Caco-2 (cell line): ENCODE data around the gene FNBP1. TPM values are rescaled to one million over a fixed set of nuclear protein-coding genes. Genes with fewer than 3 reads are reported as not detected.
"Not testable (repeated sequence)": the region's sequence is repeated elsewhere in the genome, so short reads cannot be mapped to it uniquely, and the experiment has no call there.

Experiments used
- BruUV-seq: library from RNA; stranded (reverse); fragments of 400-500 nt; replicated peaks from 2 replicates; lab custom pipeline; 2021; lab: Mats Ljungman, UMichigan
- CTCF ChIA-PET: fragments of 300-600 bp; sonication (Branson Sonifier 250); formaldehyde crosslinking; loops from one replicate; lab custom pipeline; 2022; ENCODE audit warnings: antibody characterized with exemption; lab: Charles Lee
- POLR2A ChIA-PET: fragments of 300-600 bp; sonication (Branson Sonifier 250); formaldehyde crosslinking; loops from one replicate; lab custom pipeline; 2022; ENCODE audit warnings: antibody characterized with exemption; lab: Charles Lee
- DNase-seq, 2 experiments: peaks; one replicate each; pipeline versions ENCODE4 v3.0.0 to v3.0.0-alpha.2; 2020 to 2022
- H3K27me3 ChIP-seq: replicated peaks from 2 replicates; pipeline ENCODE4 v1.6.0; 2011; ENCODE audit warnings: low read length; ENCODE audit not compliant: control insufficient read depth, insufficient read depth
- H3K36me3 ChIP-seq: 2 replicates; pipeline ENCODE4 v1.5.1; 2011; ENCODE audit warnings: low read length; ENCODE audit not compliant: control insufficient read depth, insufficient read depth
- H3K4me1 ChIP-seq: fragments of 250-450 bp; sonication (Bioruptor Pico); 2 replicates; pipeline ENCODE4 v1.5.1; 2020; ENCODE audit warnings: mild to moderate bottlenecking
- H3K4me3 ChIP-seq: 2 replicates; pipeline ENCODE4 v1.5.1; 2011; ENCODE audit warnings: low read depth, mild to moderate bottlenecking, control low read depth, low read length
- H3K9me3 ChIP-seq: fragments of 250-450 bp; sonication (Bioruptor Pico); 2 replicates; pipeline ENCODE4 v1.5.1; 2020; ENCODE audit warnings: mild to moderate bottlenecking, moderate library complexity
- H3K27ac Mint-ChIP-seq: one replicate; pipeline ENCODE4 v1.8.0; 2022; ENCODE audit warnings: mixed read lengths; ENCODE audit not compliant: unreplicated experiment
- H3K27me3 Mint-ChIP-seq: one replicate; pipeline ENCODE4 v1.8.0; 2022; ENCODE audit warnings: mixed read lengths; ENCODE audit not compliant: insufficient read depth, unreplicated experiment
- H3K36me3 Mint-ChIP-seq: one replicate; pipeline ENCODE4 v1.8.0; 2022; ENCODE audit warnings: mild to moderate bottlenecking, mixed read lengths; ENCODE audit not compliant: insufficient read depth, unreplicated experiment
- H3K4me1 Mint-ChIP-seq: one replicate; pipeline ENCODE4 v1.8.0; 2022; ENCODE audit warnings: low read depth, mixed read lengths; ENCODE audit not compliant: unreplicated experiment
- H3K4me3 Mint-ChIP-seq: one replicate; pipeline ENCODE4 v1.8.0; 2022; ENCODE audit warnings: mild to moderate bottlenecking, moderate library complexity, mixed read lengths; ENCODE audit not compliant: unreplicated experiment
- H3K9me3 Mint-ChIP-seq: one replicate; pipeline ENCODE4 v1.8.0; 2022; ENCODE audit warnings: mixed read lengths; ENCODE audit not compliant: unreplicated experiment
- CTCF ChIP-seq, 2 experiments: fragments of 200-600 bp in 1 of 2; IDR thresholded peaks; 1 replicate in 1 of 2; 2 replicates in 1 of 2; pipeline versions ENCODE4 v1.5.1 to v1.8.0; 2011 to 2022; ENCODE audit warnings: antibody characterized with exemption in 1 of 2, control low read depth in 1 of 2, inconsistent platforms in 1 of 2, low read depth in 1 of 2, low read length in 1 of 2, mild to moderate bottlenecking in 1 of 2, moderate library complexity in 1 of 2; ENCODE audit not compliant: insufficient read depth in 1 of 2, severe bottlenecking in 1 of 2, unreplicated experiment in 1 of 2
- intact Hi-C: fragments of 100-400 bp; cut with micrococcal nuclease; formaldehyde crosslinking; loops from one replicate; pipeline ENCODE4 v1.10.0; 2022; ENCODE audit not compliant: unreplicated experiment
- total RNA-seq: library from RNA; stranded (reverse); gene quantifications from 2 replicates; pipeline ENCODE4 v1.2.3, GENCODE V29; 2022

The FNBP1 gene
- total RNA-seq, 1 experiment from 2014 or later = 33.2 TPM

GRCh38 chr9:129939431-129939830 lies 103.6 kb downstream of the FNBP1 start:
- Mint-ChIP-seq H3K36me3 (peaks cover 22% of the 10 kb centered on the region), H3K27me3 (no peaks in the 10 kb centered on the region), H3K4me3 (no peak overlapping the region), H3K4me1 (no peaks in the 10 kb centered on the region), H3K9me3 (no peaks in the 10 kb centered on the region), H3K27ac (no peak overlapping the region)
- no TSS peak for BruUV-seq
- H3K36me3 ChIP-seq = no peaks in the 10 kb centered on the region
- TF ChIP-seq CTCF (IDR thresholded peaks at IDR 0.05; ENCODE audit: insufficient read depth in 1 of 2, low read depth in 1 of 2, low read length in 1 of 2, severe bottlenecking in 1 of 2, unreplicated experiment in 1 of 2) = no peak
- H3K27me3 ChIP-seq = no peaks in the 10 kb centered on the region
- ChIA-PET POLR2A (no interaction called here), CTCF (no interaction called here)
- peaks cover 13% of the 10 kb centered on the region for H3K9me3 ChIP-seq
- intact Hi-C loops = no loop called here
- H3K4me1 ChIP-seq = no peaks in the 10 kb centered on the region
- DNase-seq = no peak
- H3K4me3 ChIP-seq = no peak overlapping the region

GRCh38 chr9:129938291-129938979 lies 104.6 kb downstream of the FNBP1 start:
- H3K4me3 ChIP-seq = no peak overlapping the region
- no peaks in the 10 kb centered on the region for H3K27me3 ChIP-seq
- Mint-ChIP-seq H3K27ac (no peak overlapping the region), H3K27me3 (no peaks in the 10 kb centered on the region), H3K4me3 (no peak overlapping the region), H3K4me1 (no peaks in the 10 kb centered on the region), H3K9me3 (no peaks in the 10 kb centered on the region), H3K36me3 (peaks cover 16% of the 10 kb centered on the region)
- no peak for DNase-seq
- no peak for TF ChIP-seq CTCF (IDR thresholded peaks at IDR 0.05; ENCODE audit: insufficient read depth in 1 of 2, low read depth in 1 of 2, low read length in 1 of 2, severe bottlenecking in 1 of 2, unreplicated experiment in 1 of 2)
- intact Hi-C loops = no loop called here
- peaks cover 13% of the 10 kb centered on the region for H3K9me3 ChIP-seq
- no peaks in the 10 kb centered on the region for H3K4me1 ChIP-seq
- BruUV-seq = no TSS peak
- CTCF ChIA-PET = no interaction called here
- POLR2A ChIA-PET = no interaction called here
- H3K36me3 ChIP-seq = no peaks in the 10 kb centered on the region

GRCh38 chr9:129937879-129938278 lies 105.1 kb downstream of the FNBP1 start:
- H3K27me3 ChIP-seq, intact Hi-C loops, H3K4me1 ChIP-seq, CTCF ChIA-PET, DNase-seq, H3K36me3 ChIP-seq, H3K4me3 Mint-ChIP-seq, POLR2A ChIA-PET, H3K4me1 Mint-ChIP-seq, H3K9me3 Mint-ChIP-seq, BruUV-seq, H3K27me3 Mint-ChIP-seq, H3K27ac Mint-ChIP-seq, H3K4me3 ChIP-seq: not testable (repeated sequence)
- peaks cover 13% of the 10 kb centered on the region for H3K9me3 ChIP-seq
- peaks cover 10% of the 10 kb centered on the region for H3K36me3 Mint-ChIP-seq
